Erythroblast (primary cell): Measurements from ENCODE around the gene SVEP1.

Source experiments
- GATA1 ChIP-seq: IDR thresholded peaks from 2 replicates; pipeline ENCODE4 v1.6.1; 2011; ENCODE audit warnings: low read depth, mild to moderate bottlenecking, control low read depth, low read length, moderate library complexity
- POLR2A ChIP-seq: IDR thresholded peaks from 2 replicates; pipeline ENCODE4 v1.6.1; 2011; ENCODE audit warnings: mild to moderate bottlenecking, low read length

GRCh38 chr9:110555551-110556331 lies 23.8 kb downstream of the SVEP1 start:
- no peak for TF ChIP-seq POLR2A
- TF ChIP-seq GATA1, result no peak
